ENCODE results near the gene ADAMTSL3. TPM values are rescaled to one million over a fixed set of nuclear protein-coding genes. Genes with fewer than 3 reads are reported as not detected.

The ADAMTSL3 gene
- total and polyA plus RNA-seq, 2 of the 4 experiments (the other 2 are of a cell fraction), result under 0.01 to 0.02 TPM

- ATAC-seq (ENCODE audit: low read depth) (no peak), DNase-seq (no peak)
- no peaks in the 10 kb centered on the region for H3K27me3 ChIP-seq (ENCODE audit: control insufficient read depth, insufficient read depth, low read length)
- no peaks in the 10 kb centered on the region for H3K36me3 ChIP-seq (ENCODE audit: control insufficient read depth, insufficient read depth, low read length)
- H2AFZ ChIP-seq (replicated peaks; ENCODE audit: low read length, poor library complexity), result no peak overlapping the region
- CTCF ChIA-PET, result no interaction called here
- no peak overlapping the region for H2BK20ac ChIP-seq (ENCODE audit: low read depth, low read length)
- no peak overlapping the region for H3K14ac ChIP-seq (replicated peaks; ENCODE audit: low read depth, low read length)
- H3K56ac ChIP-seq (ENCODE audit: extremely low read depth, insufficient read depth, low read length), result no peak overlapping the region
- H2BK5ac ChIP-seq (ENCODE audit: low read depth, low read length, poor library complexity, severe bottlenecking), result no peak overlapping the region
- no peak overlapping the region for H2BK120ac ChIP-seq (ENCODE audit: low read depth, low read length)
- H3K4me1 ChIP-seq (ENCODE audit: control insufficient read depth, insufficient read depth, low read length), result no peaks in the 10 kb centered on the region
- H3K23ac ChIP-seq (ENCODE audit: low read depth, low read length), result no peak overlapping the region
- no TSS peak for BruUV-seq (replicated peaks)
- WGBS, 2 experiments (ENCODE audit: extremely low coverage in 2 of 2, insufficient read length in 1 of 2), result no CpG with 5 or more reads among the region's 2 CpGs
- H3K9me1 ChIP-seq (ENCODE audit: insufficient read depth, low read length), result no peaks in the 10 kb centered on the region
- H3K18ac ChIP-seq (ENCODE audit: low read depth, low read length), result no peak overlapping the region
- no peak overlapping the region for H4K8ac ChIP-seq (ENCODE audit: low read depth in 2 of 2, low read length in 2 of 2)
- dilution Hi-C loops (cut with HindIII; ENCODE audit: low sequenced_read_pairs, unreplicated experiment) (no loop called here), in situ Hi-C loops (cut with MboI; ENCODE audit: low sequenced_read_pairs) (no loop called here), intact Hi-C loops (cut with micrococcal nuclease) (no loop called here)
- H3K9me3 ChIP-seq (ENCODE audit: control insufficient read depth, insufficient read depth, low read length), result no peaks in the 10 kb centered on the region
- no peaks in the 10 kb centered on the region for H3K79me1 ChIP-seq (ENCODE audit: low read depth in 1 of 2, low read length in 2 of 2)
- no peak overlapping the region for H2BK15ac ChIP-seq (ENCODE audit: low read depth, low read length)
- no peak overlapping the region for H3K4me3 ChIP-seq (ENCODE audit: insufficient read depth, low read depth, low read length)
- H3K4me2 ChIP-seq (ENCODE audit: low read depth, low read length), result no peak overlapping the region
- no peak overlapping the region for H3K27ac ChIP-seq (ENCODE audit: insufficient read depth, low read length)
- no peak overlapping the region for H3K4ac ChIP-seq (ENCODE audit: low read depth, low read length)
- no peaks in the 10 kb centered on the region for H4K20me1 ChIP-seq (ENCODE audit: insufficient read depth, low read length)
- POLR2A ChIA-PET (ENCODE audit: unreplicated experiment), result no interaction called here
- H3K9ac ChIP-seq (ENCODE audit: low read depth, low read length), result no peak overlapping the region
- no peak overlapping the region for H2AK5ac ChIP-seq (ENCODE audit: low read depth, low read length)
- H2AK9ac ChIP-seq (replicated peaks; ENCODE audit: low read depth, low read length, poor library complexity), result no peak overlapping the region
- H4K5ac ChIP-seq (ENCODE audit: low read depth, low read length), result no peak overlapping the region
- no peak for TF ChIP-seq NFE2L2 (IDR thresholded peaks at IDR 0.05; ENCODE audit: low read depth, low read length)
- TF ChIP-seq POLR2A (IDR thresholded peaks at IDR 0.05; ENCODE audit: low read depth, low read length), result no peak
- no peak for TF ChIP-seq CTCF (conservative IDR thresholded peaks at IDR 0.05; ENCODE audit: low read depth, low read length)
- TF ChIP-seq SMC3 (IDR thresholded peaks at IDR 0.05; ENCODE audit: low read depth, low read length), result no peak
- no peak overlapping the region for H4K91ac ChIP-seq (ENCODE audit: insufficient read depth, low read depth, low read length)
Observed at GRCh38 chr15:83887404-83887803, 233.5 kb downstream of the ADAMTSL3 start.
